ENCODE results near the gene TMEM178A. TPM values are rescaled to one million over a fixed set of nuclear protein-coding genes. Genes with fewer than 3 reads are reported as not detected.

The TMEM178A gene
- total RNA-seq, 1 donor from 2014 or later: 1.6 TPM

- Mint-ChIP-seq H3K4me1 (ENCODE audit: unreplicated experiment) (peaks cover 2% of the 10 kb centered on the region), H3K36me3 (ENCODE audit: unreplicated experiment) (peaks cover 4% of the 10 kb centered on the region), H3K4me3 (ENCODE audit: unreplicated experiment) (no peak overlapping the region), H3K27ac (ENCODE audit: unreplicated experiment) (no peak overlapping the region), H3K27me3 (ENCODE audit: unreplicated experiment) (peaks cover 24% of the 10 kb centered on the region), H3K9me3 (ENCODE audit: unreplicated experiment) (peaks cover 9% of the 10 kb centered on the region)
- no peak for DNase-seq (ENCODE audit: extremely low spot score, unreplicated experiment)
- TF ChIP-seq CTCF (IDR thresholded peaks at IDR 0.05): no peak
Observed at GRCh38 chr2:39686456-39686855, 20.7 kb downstream of the TMEM178A start.

GRCh38 chr2:39688181-39688580, 22.5 kb downstream of the TMEM178A start:
- H3K4me3 Mint-ChIP-seq (ENCODE audit: unreplicated experiment): no peak overlapping the region
- H3K9me3 Mint-ChIP-seq (ENCODE audit: unreplicated experiment): peaks cover 15% of the 10 kb centered on the region
- TF ChIP-seq CTCF (IDR thresholded peaks at IDR 0.05): no peak
- DNase-seq (ENCODE audit: extremely low spot score, unreplicated experiment): no peak
- peaks cover 16% of the 10 kb centered on the region for H3K27me3 Mint-ChIP-seq (ENCODE audit: unreplicated experiment)
- H3K4me1 Mint-ChIP-seq (ENCODE audit: unreplicated experiment): peaks cover 2% of the 10 kb centered on the region
- H3K36me3 Mint-ChIP-seq (ENCODE audit: unreplicated experiment): peaks cover 4% of the 10 kb centered on the region
- H3K27ac Mint-ChIP-seq (ENCODE audit: unreplicated experiment): no peak overlapping the region

GRCh38 chr2:39689272-39689841, 23.6 kb downstream of the TMEM178A start:
- Mint-ChIP-seq H3K4me3 (ENCODE audit: unreplicated experiment) (no peak overlapping the region), H3K9me3 (ENCODE audit: unreplicated experiment) (peaks cover 15% of the 10 kb centered on the region), H3K27me3 (ENCODE audit: unreplicated experiment) (peaks cover 10% of the 10 kb centered on the region), H3K27ac (ENCODE audit: unreplicated experiment) (no peak overlapping the region), H3K36me3 (ENCODE audit: unreplicated experiment) (peaks cover 4% of the 10 kb centered on the region), H3K4me1 (ENCODE audit: unreplicated experiment) (peaks cover 2% of the 10 kb centered on the region)
- DNase-seq (ENCODE audit: extremely low spot score, unreplicated experiment): no peak
- no peak for TF ChIP-seq CTCF (IDR thresholded peaks at IDR 0.05)

GRCh38 chr2:39689876-39690275, 24.2 kb downstream of the TMEM178A start:
- no peak for DNase-seq (ENCODE audit: extremely low spot score, unreplicated experiment)
- TF ChIP-seq CTCF (IDR thresholded peaks at IDR 0.05): no peak
- Mint-ChIP-seq H3K36me3 (ENCODE audit: unreplicated experiment) (peaks cover 4% of the 10 kb centered on the region), H3K4me1 (ENCODE audit: unreplicated experiment) (peaks cover 2% of the 10 kb centered on the region), H3K9me3 (ENCODE audit: unreplicated experiment) (peaks cover 15% of the 10 kb centered on the region), H3K4me3 (ENCODE audit: unreplicated experiment) (no peak overlapping the region), H3K27me3 (ENCODE audit: unreplicated experiment) (peaks cover 4% of the 10 kb centered on the region), H3K27ac (ENCODE audit: unreplicated experiment) (no peak overlapping the region)

- Mint-ChIP-seq H3K36me3 (ENCODE audit: unreplicated experiment) (peaks cover 4% of the 10 kb centered on the region), H3K4me1 (ENCODE audit: unreplicated experiment) (peaks cover 15% of the 10 kb centered on the region), H3K27me3 (ENCODE audit: unreplicated experiment) (no peaks in the 10 kb centered on the region), H3K9me3 (ENCODE audit: unreplicated experiment) (peaks cover 15% of the 10 kb centered on the region), H3K4me3 (ENCODE audit: unreplicated experiment) (no peak overlapping the region), H3K27ac (ENCODE audit: unreplicated experiment) (no peak overlapping the region)
- no peak for TF ChIP-seq CTCF (IDR thresholded peaks at IDR 0.05)
- DNase-seq (ENCODE audit: extremely low spot score, unreplicated experiment): no peak
Observed at GRCh38 chr2:39693245-39693644, 27.5 kb downstream of the TMEM178A start.
